ENCODE data around the gene SMYD3. TPM values are rescaled to one million over a fixed set of nuclear protein-coding genes. Genes with fewer than 3 reads are reported as not detected.

SMYD3 gene
- total and polyA plus RNA-seq, 2 of the 4 experiments (the other 2 are of a cell fraction), result 26.5 to 37.6 TPM

GRCh38 chr1:246219508-246220030 lies 287.5 kb downstream of the SMYD3 start:
- H2AFZ ChIP-seq (replicated peaks; ENCODE audit: low read length, poor library complexity), result no peak overlapping the region
- no peak overlapping the region for H3K4me2 ChIP-seq (ENCODE audit: low read depth, low read length)
- BruUV-seq (replicated peaks), result no TSS peak
- 78% methylated on average over 4 of the region's 11 CpGs; no CpG with 5 or more reads in 1 of the 2 experiments for WGBS, 2 experiments (ENCODE audit: extremely low coverage in 2 of 2, insufficient read length in 1 of 2)
- no peak overlapping the region for H2BK120ac ChIP-seq (ENCODE audit: low read depth, low read length)
- no peak overlapping the region for H2BK5ac ChIP-seq (ENCODE audit: low read depth, low read length, poor library complexity, severe bottlenecking)
- no peak overlapping the region for H4K8ac ChIP-seq (ENCODE audit: low read depth in 2 of 2, low read length in 2 of 2)
- no peak overlapping the region for H3K18ac ChIP-seq (ENCODE audit: low read depth, low read length)
- in situ Hi-C loops (cut with MboI; ENCODE audit: low sequenced_read_pairs), result no loop called here
- intact Hi-C loops (cut with micrococcal nuclease), result no loop called here
- CTCF ChIA-PET, result no interaction called here
- dilution Hi-C loops (cut with HindIII; ENCODE audit: low sequenced_read_pairs, unreplicated experiment), result no loop called here
- H3K4me1 ChIP-seq (ENCODE audit: control insufficient read depth, insufficient read depth, low read length), result peaks cover 1% of the 10 kb centered on the region; the same call in 1 of the 2 replicates
- POLR2A ChIA-PET (ENCODE audit: unreplicated experiment), result no interaction called here
- DNase-seq (no peak), ATAC-seq (ENCODE audit: low read depth) (no peak)
- no peak overlapping the region for H3K23ac ChIP-seq (ENCODE audit: low read depth, low read length)
- H3K4me3 ChIP-seq (ENCODE audit: insufficient read depth, low read depth, low read length), result no peak overlapping the region
- no peak overlapping the region for H3K27ac ChIP-seq (ENCODE audit: insufficient read depth, low read length)
- TF ChIP-seq RFX5 (IDR thresholded peaks at IDR 0.05; ENCODE audit: low read depth, low read length), result no peak
- TF ChIP-seq RCOR1 (IDR thresholded peaks at IDR 0.05; ENCODE audit: insufficient replicate concordance, low read length), result no peak
- TF ChIP-seq CHD1 (IDR thresholded peaks at IDR 0.05; ENCODE audit: low read depth, low read length), result no peak
- no peak for TF ChIP-seq USF2 (IDR thresholded peaks at IDR 0.05; ENCODE audit: low read depth, low read length)
- no peak for TF ChIP-seq RAD21 (IDR thresholded peaks at IDR 0.05; ENCODE audit: low read length)
- TF ChIP-seq MAZ (IDR thresholded peaks at IDR 0.05; ENCODE audit: borderline replicate concordance, low read depth, low read length), result no peak
- TF ChIP-seq ELK1 (IDR thresholded peaks at IDR 0.05; ENCODE audit: borderline replicate concordance, low read depth, low read length), result no peak
- TF ChIP-seq MAFK (IDR thresholded peaks at IDR 0.05; ENCODE audit: low read depth, low read length), result no peak
- TF ChIP-seq CTCF (conservative IDR thresholded peaks at IDR 0.05; ENCODE audit: low read depth, low read length), result no peak
- TF ChIP-seq NFE2L2 (IDR thresholded peaks at IDR 0.05; ENCODE audit: low read depth, low read length), result no peak
- no peak for TF ChIP-seq POLR2A (IDR thresholded peaks at IDR 0.05; ENCODE audit: low read depth, low read length)
- no peak for TF ChIP-seq CEBPB (IDR thresholded peaks at IDR 0.05; ENCODE audit: low read depth, low read length)
- TF ChIP-seq FOS (IDR thresholded peaks at IDR 0.05; ENCODE audit: low read depth, low read length), result no peak
- no peaks in the 10 kb centered on the region for H3K9me1 ChIP-seq (ENCODE audit: insufficient read depth, low read length)
- no peaks in the 10 kb centered on the region for H3K27me3 ChIP-seq (ENCODE audit: control insufficient read depth, insufficient read depth, low read length)
- H4K5ac ChIP-seq (ENCODE audit: low read depth, low read length), result no peak overlapping the region
- H3K14ac ChIP-seq (replicated peaks; ENCODE audit: low read depth, low read length), result no peak overlapping the region
- H3K36me3 ChIP-seq (ENCODE audit: control insufficient read depth, insufficient read depth, low read length), result no peaks in the 10 kb centered on the region
- H3K9ac ChIP-seq (ENCODE audit: low read depth, low read length), result no peak overlapping the region
- no peaks in the 10 kb centered on the region for H3K9me3 ChIP-seq (ENCODE audit: control insufficient read depth, insufficient read depth, low read length)
- H3K56ac ChIP-seq (ENCODE audit: extremely low read depth, insufficient read depth, low read length), result no peak overlapping the region
- H2AK9ac ChIP-seq (replicated peaks; ENCODE audit: low read depth, low read length, poor library complexity), result no peak overlapping the region
- no peak overlapping the region for H2AK5ac ChIP-seq (ENCODE audit: low read depth, low read length)
- no peak overlapping the region for H2BK15ac ChIP-seq (ENCODE audit: low read depth, low read length)
- H4K20me1 ChIP-seq (ENCODE audit: insufficient read depth, low read length), result no peaks in the 10 kb centered on the region
- H3K79me1 ChIP-seq (ENCODE audit: low read depth in 1 of 2, low read length in 2 of 2), result 0 out of 4 replicates have a peak, but pooled peaks cover 0 to 3% of the 10 kb centered on the region in 2 experiments
- H2BK20ac ChIP-seq (ENCODE audit: low read depth, low read length), result no peak overlapping the region
- no peak overlapping the region for H4K91ac ChIP-seq (ENCODE audit: insufficient read depth, low read depth, low read length)
- H3K4ac ChIP-seq (ENCODE audit: low read depth, low read length), result no peak overlapping the region
